Measurements from ENCODE around the gene MEF2A. TPM values are rescaled to one million over a fixed set of nuclear protein-coding genes. Genes with fewer than 3 reads are reported as not detected.

Gene MEF2A
- total RNA-seq, 3 donors from 2014 or later: 33.5 to 61.7 (median 34.7) TPM

- Histone ChIP-seq H3K4me1 (ENCODE audit: low read depth) (peaks cover 19% of the 10 kb centered on the region), H3K36me3 (ENCODE audit: low read depth) (no peaks in the 10 kb centered on the region), H3K9me3 (no peaks in the 10 kb centered on the region), H3K4me3 (no peak overlapping the region)
- intact Hi-C loops (cut with DNase I, micrococcal nuclease): loop anchor here (10.0 kb wide), 2 partner anchors 303 to 423 kb away; no protein-coding TSS in a partner anchor
- no peak for DNase-seq
- TF ChIP-seq CTCF (IDR thresholded peaks at IDR 0.05): no peak
- no peak for ATAC-seq
Observed at GRCh38 chr15:99707473-99708270, 141.9 kb downstream of the MEF2A start.

- intact Hi-C loops (cut with DNase I, micrococcal nuclease): loop anchor here (10.0 kb wide), 2 partner anchors 304 to 424 kb away; no protein-coding TSS in a partner anchor
- peak; percentile 62 to 72 (median 71) for DNase-seq
- Histone ChIP-seq H3K4me1 (ENCODE audit: low read depth) (peaks cover 17% of the 10 kb centered on the region), H3K9me3 (no peaks in the 10 kb centered on the region), H3K4me3 (no peak overlapping the region), H3K36me3 (ENCODE audit: low read depth) (no peaks in the 10 kb centered on the region)
- peak; percentile 96 for ATAC-seq
- no peak for TF ChIP-seq CTCF (IDR thresholded peaks at IDR 0.05)
Observed at GRCh38 chr15:99708563-99708962, 142.8 kb downstream of the MEF2A start.

- ATAC-seq (no peak), DNase-seq (no peak)
- no peak for TF ChIP-seq CTCF (IDR thresholded peaks at IDR 0.05)
- no peaks in the 10 kb centered on the region for H3K9me3 ChIP-seq
- H3K36me3 ChIP-seq (ENCODE audit: low read depth): no peaks in the 10 kb centered on the region
- intact Hi-C loops (cut with DNase I, micrococcal nuclease): loop anchor here (10.0 kb wide), 2 partner anchors 305 to 425 kb away; no protein-coding TSS in a partner anchor
- H3K4me1 ChIP-seq (ENCODE audit: low read depth): peaks cover 12% of the 10 kb centered on the region
- no peak overlapping the region for H3K4me3 ChIP-seq
Observed at GRCh38 chr15:99709243-99709986, 143.6 kb downstream of the MEF2A start.

- peaks cover 12% of the 10 kb centered on the region for H3K4me1 ChIP-seq (ENCODE audit: low read depth)
- intact Hi-C loops (cut with DNase I, micrococcal nuclease): no loop called here
- ATAC-seq (no peak), DNase-seq (no peak)
- H3K9me3 ChIP-seq: no peaks in the 10 kb centered on the region
- no peak overlapping the region for H3K4me3 ChIP-seq
- H3K36me3 ChIP-seq (ENCODE audit: low read depth): no peaks in the 10 kb centered on the region
- no peak for TF ChIP-seq CTCF (IDR thresholded peaks at IDR 0.05)
Observed at GRCh38 chr15:99711625-99712024, 145.8 kb downstream of the MEF2A start.

- intact Hi-C loops (cut with DNase I, micrococcal nuclease): no loop called here
- H3K4me1 ChIP-seq (ENCODE audit: low read depth): peaks cover 12% of the 10 kb centered on the region
- no peak for ATAC-seq
- DNase-seq: no peak
- no peak for TF ChIP-seq CTCF (IDR thresholded peaks at IDR 0.05)
- no peaks in the 10 kb centered on the region for H3K36me3 ChIP-seq (ENCODE audit: low read depth)
- H3K9me3 ChIP-seq: no peaks in the 10 kb centered on the region
- H3K4me3 ChIP-seq: no peak overlapping the region
Observed at GRCh38 chr15:99712415-99712814, 146.6 kb downstream of the MEF2A start.

Data from mucosa of descending colon (tissue), 3 donors.